Cardiac fibroblast (primary cell): Measurements from ENCODE around the gene DAB2IP.

ENCODE experiments used
- DNase-seq, 2 donors: peaks; one replicate each; pipeline versions ENCODE4 v3.0.0 to v3.0.0-alpha.2; 2010; ENCODE audit warnings: low read depth in 2 of 2
- H3K4me3 ChIP-seq, 2 donors: replicated peaks in 1 of 2; 1 replicate in 1 of 2; 2 replicates in 1 of 2; pipeline ENCODE4 v1.5.1; 2011; ENCODE audit warnings: low read depth in 2 of 2, low read length in 2 of 2, mild to moderate bottlenecking in 2 of 2, moderate library complexity in 1 of 2
- TF ChIP-seq, protein P1 (sequence below): IDR thresholded peaks from one replicate; pipeline ENCODE4 v1.5.1; 2011; ENCODE audit warnings: low read depth, mild to moderate bottlenecking, low read length, inconsistent platforms

Gene DAB2IP

GRCh38 chr9:121706149-121706750 lies 54.8 kb downstream of the DAB2IP start:
- H3K4me3 ChIP-seq: no peak overlapping the region
- no peak for DNase-seq
- TF ChIP-seq, protein P1, sequence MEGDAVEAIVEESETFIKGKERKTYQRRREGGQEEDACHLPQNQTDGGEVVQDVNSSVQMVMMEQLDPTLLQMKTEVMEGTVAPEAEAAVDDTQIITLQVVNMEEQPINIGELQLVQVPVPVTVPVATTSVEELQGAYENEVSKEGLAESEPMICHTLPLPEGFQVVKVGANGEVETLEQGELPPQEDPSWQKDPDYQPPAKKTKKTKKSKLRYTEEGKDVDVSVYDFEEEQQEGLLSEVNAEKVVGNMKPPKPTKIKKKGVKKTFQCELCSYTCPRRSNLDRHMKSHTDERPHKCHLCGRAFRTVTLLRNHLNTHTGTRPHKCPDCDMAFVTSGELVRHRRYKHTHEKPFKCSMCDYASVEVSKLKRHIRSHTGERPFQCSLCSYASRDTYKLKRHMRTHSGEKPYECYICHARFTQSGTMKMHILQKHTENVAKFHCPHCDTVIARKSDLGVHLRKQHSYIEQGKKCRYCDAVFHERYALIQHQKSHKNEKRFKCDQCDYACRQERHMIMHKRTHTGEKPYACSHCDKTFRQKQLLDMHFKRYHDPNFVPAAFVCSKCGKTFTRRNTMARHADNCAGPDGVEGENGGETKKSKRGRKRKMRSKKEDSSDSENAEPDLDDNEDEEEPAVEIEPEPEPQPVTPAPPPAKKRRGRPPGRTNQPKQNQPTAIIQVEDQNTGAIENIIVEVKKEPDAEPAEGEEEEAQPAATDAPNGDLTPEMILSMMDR: no peak

DNA sequence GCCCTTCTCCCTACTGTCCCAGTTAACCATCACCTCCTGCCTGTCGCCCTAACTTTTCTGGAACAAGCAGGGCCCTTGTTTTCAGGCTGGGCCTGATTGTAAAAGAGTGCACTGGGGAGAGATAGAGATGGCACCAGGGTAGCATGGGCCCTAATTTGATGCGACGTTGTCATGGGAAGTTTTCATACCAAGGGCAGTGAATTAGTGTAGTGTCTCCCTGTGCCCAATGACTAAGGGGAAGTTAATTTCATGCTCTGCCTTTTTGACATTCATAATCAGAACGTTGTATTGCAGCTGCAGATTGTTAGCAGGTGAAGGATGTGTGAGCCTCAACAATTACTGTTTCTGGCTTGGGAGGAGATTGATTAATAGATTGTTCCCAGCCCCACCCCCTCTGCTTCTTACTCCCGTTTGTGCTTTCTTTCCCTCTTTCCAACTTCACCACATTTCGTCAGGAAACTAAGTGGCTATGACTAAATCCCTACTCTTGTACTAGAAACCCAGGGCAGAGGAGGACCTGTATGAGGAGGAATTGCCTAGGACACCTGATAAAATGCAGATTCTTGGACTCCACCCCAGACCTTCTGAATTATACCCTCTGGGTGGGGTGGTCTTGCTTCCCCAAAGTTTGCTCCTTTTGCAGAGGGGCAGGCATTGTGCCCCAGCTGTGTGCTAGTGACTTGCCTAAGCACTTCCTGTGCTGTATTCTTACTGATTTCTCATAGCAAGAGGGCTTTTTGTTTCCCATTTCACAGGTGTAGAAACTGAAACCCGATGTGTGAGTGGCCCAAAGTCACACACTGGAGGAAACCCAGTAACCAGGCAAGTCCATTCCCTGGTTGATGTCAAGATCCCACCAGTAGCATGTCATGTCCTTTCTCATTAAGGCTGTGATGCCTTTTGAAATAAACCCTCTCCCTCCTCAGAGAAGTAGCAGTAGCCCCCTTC lies 56.3 kb downstream of the DAB2IP start:
- H3K4me3 ChIP-seq: no peak overlapping the region
- TF ChIP-seq, protein P1: no peak
- DNase-seq: no peak

DNA sequence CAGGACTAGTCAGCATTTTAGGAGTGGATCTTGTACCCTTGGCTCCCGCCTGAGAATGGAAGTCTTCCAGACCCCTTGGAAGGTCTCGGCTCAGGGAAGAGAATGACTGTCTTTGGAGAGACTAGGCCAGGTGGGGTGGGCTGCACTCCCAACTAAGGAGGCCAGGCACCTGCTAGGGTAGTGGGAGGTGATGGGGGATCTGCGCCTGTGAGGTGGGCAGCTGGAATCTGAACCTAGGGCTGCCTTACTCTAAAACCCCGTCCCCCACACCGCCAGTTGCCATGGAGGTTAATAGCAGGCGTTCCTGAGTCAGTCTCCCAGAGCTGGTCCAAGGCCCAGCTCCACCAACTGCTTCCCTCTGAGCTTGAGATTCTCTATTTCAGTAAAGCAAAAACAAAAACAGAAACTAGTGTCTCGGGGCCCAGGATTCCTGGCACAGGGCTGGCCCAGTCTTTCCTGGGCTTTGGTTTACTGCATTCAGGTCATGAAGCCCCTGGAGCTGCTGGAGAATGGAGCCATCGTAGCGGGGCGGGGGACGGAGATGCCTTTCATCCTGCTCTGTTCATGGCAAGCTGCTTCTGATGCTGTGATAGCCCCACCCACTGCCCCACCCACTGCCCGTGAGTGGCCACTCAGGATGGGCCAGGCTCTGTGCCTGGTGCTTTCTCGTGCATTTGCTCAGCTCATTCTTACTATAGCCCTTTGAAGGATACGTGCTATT lies 57.5 kb downstream of the DAB2IP start:
- DNase-seq: no peak
- H3K4me3 ChIP-seq: no peak overlapping the region
- TF ChIP-seq, protein P1: no peak

- TF ChIP-seq, protein P1: no peak
- no peak overlapping the region for H3K4me3 ChIP-seq
- DNase-seq: no peak
Observed at GRCh38 chr9:121709798-121710197, 58.4 kb downstream of the DAB2IP start.

GRCh38 chr9:121711281-121711680 lies 59.8 kb downstream of the DAB2IP start:
- no peak overlapping the region for H3K4me3 ChIP-seq
- DNase-seq: no peak
- TF ChIP-seq, protein P1: no peak

- TF ChIP-seq, protein P1: no peak
- DNase-seq: no peak
- no peak overlapping the region for H3K4me3 ChIP-seq
Observed at GRCh38 chr9:121711797-121712196, 60.4 kb downstream of the DAB2IP start.
